Activated naive CD8-positive, alpha-beta T cell treated with anti-CD3 and anti-CD28 coated beads, Interleukin-2, amount 10 ng/mL, durations not matched to agents 7 days and 5 days (primary cell): ENCODE results near the gene ADGRF4. TPM values are rescaled to one million over a fixed set of nuclear protein-coding genes. Genes with fewer than 3 reads are reported as not detected.
"Not testable (repeated sequence)": the region's sequence is repeated elsewhere in the genome, so short reads cannot be mapped to it uniquely, and the experiment has no call there.

ENCODE experiments used
- ATAC-seq: fragments of 150-1000 bp; cut with Tn5 transposase; one replicate; pipeline ENCODE4 v1.10.0; 2021; ENCODE audit warnings: low read depth, moderate library complexity
- POLR2A ChIA-PET: fragments of 350-600 bp; sonication (Branson Sonifier 250); formaldehyde crosslinking; loops from one replicate; lab custom pipeline; 2021; ENCODE audit warnings: antibody characterized with exemption; lab: Charles Lee
- DNase-seq: peaks from one replicate; pipeline ENCODE4 v3.0.0; 2021
- H3K27ac Mint-ChIP-seq: one replicate; pipeline ENCODE4 v1.8.0; 2022; ENCODE audit warnings: mild to moderate bottlenecking, mixed read lengths
- H3K27me3 Mint-ChIP-seq: one replicate; pipeline ENCODE4 v1.8.0; 2022; ENCODE audit warnings: mild to moderate bottlenecking, moderate library complexity, mixed read lengths
- H3K36me3 Mint-ChIP-seq: one replicate; pipeline ENCODE4 v1.8.0; 2021; ENCODE audit warnings: mild to moderate bottlenecking, mixed read lengths
- H3K4me1 Mint-ChIP-seq: one replicate; pipeline ENCODE4 v1.8.0; 2021; ENCODE audit warnings: mixed read lengths
- H3K4me3 Mint-ChIP-seq: one replicate; pipeline ENCODE4 v1.8.0; 2022; ENCODE audit warnings: mild to moderate bottlenecking, moderate library complexity, mixed read lengths
- H3K9me3 Mint-ChIP-seq: one replicate; pipeline ENCODE4 v1.8.0; 2021; ENCODE audit warnings: mixed read lengths
- total RNA-seq, 2 experiments: library from RNA; stranded (reverse); gene quantifications; one replicate each; pipeline ENCODE4 v1.2.3, GENCODE V29; 2021

The ADGRF4 gene
- total RNA-seq, 2 experiments from 2014 or later, result not detected

- POLR2A ChIA-PET, result no interaction called here
- H3K36me3 Mint-ChIP-seq, result no peaks in the 10 kb centered on the region
- H3K4me1 Mint-ChIP-seq, result peaks cover 9% of the 10 kb centered on the region
- no peak for DNase-seq
- H3K27me3 Mint-ChIP-seq, result no peaks in the 10 kb centered on the region
- H3K27ac Mint-ChIP-seq, result peak overlapping the region; percentile 18
- peaks cover 1% of the 10 kb centered on the region for H3K9me3 Mint-ChIP-seq
- ATAC-seq, result no peak
- H3K4me3 Mint-ChIP-seq, result no peak overlapping the region
These were observed 31.1 kb downstream of the ADGRF4 start for GRCh38 chr6:47729457-47729856.

- Mint-ChIP-seq H3K9me3 (no peaks in the 10 kb centered on the region), H3K27ac (no peak overlapping the region), H3K4me3 (no peak overlapping the region), H3K4me1 (peaks cover 3% of the 10 kb centered on the region), H3K36me3 (no peaks in the 10 kb centered on the region), H3K27me3 (peaks cover 5% of the 10 kb centered on the region)
- POLR2A ChIA-PET, result interaction anchor here (1.1 kb wide), 1 partner anchor 103 kb away, joined by 3 read pairs; no protein-coding TSS in a partner anchor
- ATAC-seq (no peak), DNase-seq (no peak)
These were observed 35.6 kb downstream of the ADGRF4 start for GRCh38 chr6:47733879-47734558.

- ATAC-seq, result no peak
- H3K27ac Mint-ChIP-seq, result no peak overlapping the region
- no peaks in the 10 kb centered on the region for H3K4me1 Mint-ChIP-seq
- H3K36me3 Mint-ChIP-seq, result no peaks in the 10 kb centered on the region
- no peak overlapping the region for H3K4me3 Mint-ChIP-seq
- H3K9me3 Mint-ChIP-seq, result no peaks in the 10 kb centered on the region
- DNase-seq, result no peak
- H3K27me3 Mint-ChIP-seq, result peaks cover 5% of the 10 kb centered on the region
- POLR2A ChIA-PET, result interaction anchor here (1.1 kb wide), 1 partner anchor 104 kb away, joined by 3 read pairs; no protein-coding TSS in a partner anchor
These were observed 36.6 kb downstream of the ADGRF4 start for GRCh38 chr6:47734831-47735481.

DNA sequence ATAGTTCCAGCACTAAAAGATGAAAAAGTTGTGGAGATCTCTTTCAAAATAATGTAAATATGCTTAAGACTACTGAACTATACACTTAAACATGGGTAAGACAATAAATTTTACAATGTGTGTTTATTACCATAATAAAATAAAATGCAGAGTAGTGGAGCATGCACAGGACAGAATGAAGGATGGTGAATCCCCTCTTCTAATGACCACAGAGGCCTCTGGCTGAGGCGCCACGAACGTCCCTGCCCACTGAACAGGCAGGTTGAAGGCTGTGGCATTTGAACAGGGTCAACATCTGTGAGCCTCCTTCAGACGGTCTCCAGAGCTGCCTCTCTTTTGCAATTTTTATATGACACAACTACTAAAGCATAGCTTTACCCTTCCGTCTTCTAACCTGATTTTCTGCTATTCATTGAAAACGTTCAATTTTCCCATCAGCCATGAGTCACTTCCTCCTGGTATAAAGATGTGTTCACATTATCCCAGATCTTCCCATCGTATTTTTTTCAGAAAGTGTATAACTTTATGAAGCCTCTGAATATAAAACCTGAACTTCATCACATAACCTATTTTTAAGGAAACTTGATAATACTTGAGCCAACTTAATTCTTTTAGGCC, 37.8 kb downstream of the ADGRF4 start:
- H3K27me3 Mint-ChIP-seq, result peaks cover 5% of the 10 kb centered on the region
- H3K36me3 Mint-ChIP-seq, result no peaks in the 10 kb centered on the region
- DNase-seq (no peak), ATAC-seq (no peak)
- POLR2A ChIA-PET, result no interaction called here
- H3K4me1 Mint-ChIP-seq, result no peaks in the 10 kb centered on the region
- no peak overlapping the region for H3K4me3 Mint-ChIP-seq
- H3K9me3 Mint-ChIP-seq, result no peaks in the 10 kb centered on the region
- no peak overlapping the region for H3K27ac Mint-ChIP-seq

GRCh38 chr6:47737406-47737805, 39.0 kb downstream of the ADGRF4 start:
- POLR2A ChIA-PET, result no interaction called here
- Mint-ChIP-seq H3K27me3 (peaks cover 5% of the 10 kb centered on the region), H3K4me1 (peaks cover 4% of the 10 kb centered on the region), H3K36me3 (no peaks in the 10 kb centered on the region), H3K27ac (no peak overlapping the region), H3K4me3 (no peak overlapping the region), H3K9me3 (no peaks in the 10 kb centered on the region)
- ATAC-seq, result no peak
- DNase-seq, result no peak

DNA sequence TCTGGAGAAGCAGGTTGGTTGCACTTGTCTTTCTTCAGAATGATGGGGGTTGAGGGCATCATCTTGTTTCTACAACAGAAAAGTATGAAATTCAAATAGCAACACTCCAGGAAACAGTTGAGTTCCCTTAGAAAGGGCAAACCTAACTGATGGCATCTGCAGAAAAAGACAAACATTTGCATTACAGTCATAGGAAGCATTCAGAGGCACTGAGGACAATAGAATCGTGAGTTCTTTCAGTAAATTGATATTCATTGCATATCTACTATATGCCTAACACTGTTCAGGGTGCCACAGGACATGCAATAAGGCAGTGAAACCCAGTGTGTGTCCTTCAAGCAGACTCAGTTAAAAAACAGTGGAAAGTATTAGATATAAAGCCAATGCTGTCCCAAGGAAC, 42.3 kb downstream of the ADGRF4 start:
- Mint-ChIP-seq H3K4me1 (peaks cover 4% of the 10 kb centered on the region), H3K9me3 (peaks cover 2% of the 10 kb centered on the region), H3K27me3 (peaks cover 3% of the 10 kb centered on the region), H3K4me3 (no peak overlapping the region), H3K36me3 (no peaks in the 10 kb centered on the region), H3K27ac (no peak overlapping the region)
- DNase-seq (no peak), ATAC-seq (no peak)
- POLR2A ChIA-PET, result no interaction called here

- Mint-ChIP-seq H3K36me3 (no peaks in the 10 kb centered on the region), H3K27me3 (peaks cover 3% of the 10 kb centered on the region), H3K4me1 (peaks cover 4% of the 10 kb centered on the region), H3K27ac (no peak overlapping the region), H3K4me3 (no peak overlapping the region), H3K9me3 (peaks cover 2% of the 10 kb centered on the region)
- ATAC-seq, result no peak
- POLR2A ChIA-PET, result no interaction called here
- DNase-seq, result no peak
These were observed 43.4 kb downstream of the ADGRF4 start for GRCh38 chr6:47741807-47742206.

DNA sequence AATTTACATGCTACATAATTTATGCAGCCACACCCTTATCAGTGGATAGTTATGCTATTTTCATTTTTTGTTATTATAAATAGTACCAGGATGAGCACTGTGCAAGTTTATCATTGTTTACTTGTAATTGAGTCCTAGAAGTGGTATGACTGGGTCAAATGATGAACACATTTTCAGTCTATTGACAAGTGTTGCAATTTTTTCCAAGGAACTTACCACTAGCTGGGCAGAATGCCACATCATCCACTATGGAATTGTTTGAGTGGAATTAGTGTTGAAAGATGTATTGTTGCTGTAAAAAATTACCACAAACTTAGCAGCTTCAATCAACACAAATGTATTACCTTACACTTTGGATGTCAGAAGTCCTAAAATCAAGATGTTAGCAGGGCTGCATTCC, 45.4 kb downstream of the ADGRF4 start:
- peaks cover 4% of the 10 kb centered on the region for H3K4me1 Mint-ChIP-seq
- peaks cover 2% of the 10 kb centered on the region for H3K9me3 Mint-ChIP-seq

GRCh38 chr6:47745269-47745668, 46.9 kb downstream of the ADGRF4 start:
- H3K36me3 Mint-ChIP-seq, H3K4me1 Mint-ChIP-seq, H3K27me3 Mint-ChIP-seq, POLR2A ChIA-PET, H3K4me3 Mint-ChIP-seq, H3K27ac Mint-ChIP-seq, DNase-seq, ATAC-seq, H3K9me3 Mint-ChIP-seq: not testable (repeated sequence)

More for the DNA sequence above, 45.4 kb downstream of the ADGRF4 start:
- Mint-ChIP-seq H3K36me3 (no peaks in the 10 kb centered on the region), H3K27ac (no peak overlapping the region), H3K27me3 (no peaks in the 10 kb centered on the region), H3K4me3 (no peak overlapping the region)
- DNase-seq, result no peak
- POLR2A ChIA-PET, result no interaction called here
- no peak for ATAC-seq

DNA sequence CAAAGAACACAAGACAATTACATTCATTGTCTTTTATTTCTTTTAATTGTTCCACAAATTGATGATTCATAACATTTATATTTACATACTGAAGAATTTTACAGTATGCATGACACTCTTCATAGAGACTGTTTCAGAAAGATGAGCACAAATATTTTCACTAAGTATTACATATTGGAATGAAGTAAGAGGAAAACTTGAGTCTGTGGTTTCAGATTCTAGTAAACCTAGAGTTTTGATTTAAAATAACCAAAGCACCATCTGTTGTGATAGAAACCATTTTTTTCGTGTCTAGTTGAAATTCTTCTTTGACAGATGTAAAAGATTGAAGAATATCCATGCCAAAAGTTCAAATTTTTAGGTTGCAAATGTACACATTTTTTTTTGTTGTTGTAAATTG, 51.4 kb downstream of the ADGRF4 start:
- no peak for DNase-seq
- Mint-ChIP-seq H3K9me3 (peaks cover 2% of the 10 kb centered on the region), H3K27ac (no peak overlapping the region), H3K27me3 (peaks cover 9% of the 10 kb centered on the region), H3K4me3 (no peak overlapping the region), H3K4me1 (peaks cover 2% of the 10 kb centered on the region), H3K36me3 (no peaks in the 10 kb centered on the region)
- no peak for ATAC-seq
- POLR2A ChIA-PET, result no interaction called here

GRCh38 chr6:47752801-47753200, 54.4 kb downstream of the ADGRF4 start:
- POLR2A ChIA-PET, result no interaction called here
- Mint-ChIP-seq H3K27me3 (peaks cover 12% of the 10 kb centered on the region), H3K9me3 (no peaks in the 10 kb centered on the region), H3K4me1 (peaks cover 3% of the 10 kb centered on the region), H3K27ac (no peak overlapping the region), H3K4me3 (no peak overlapping the region), H3K36me3 (peaks cover 2% of the 10 kb centered on the region)
- DNase-seq (no peak), ATAC-seq (no peak)

DNA sequence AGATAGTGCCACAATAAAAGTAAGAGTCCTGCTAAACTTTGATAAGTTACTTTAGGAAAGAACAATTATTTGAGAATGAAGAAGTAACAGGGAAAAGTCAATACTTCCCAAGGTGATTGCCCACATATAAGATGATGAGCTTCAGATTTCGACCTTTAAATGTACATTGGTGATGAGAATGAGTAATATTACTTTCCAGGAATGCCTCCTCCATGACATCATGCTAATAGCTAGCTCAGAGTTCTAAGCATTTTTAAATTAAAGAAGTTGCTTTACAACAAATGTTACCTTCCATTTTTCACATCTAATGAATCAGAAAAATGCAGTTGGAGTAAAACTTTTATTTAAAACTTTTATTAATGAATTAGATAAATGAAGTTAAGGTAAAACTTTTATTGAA, 61.0 kb downstream of the ADGRF4 start:
- Mint-ChIP-seq H3K4me1 (peaks cover 2% of the 10 kb centered on the region), H3K36me3 (peaks cover 2% of the 10 kb centered on the region), H3K27me3 (peaks cover 8% of the 10 kb centered on the region), H3K4me3 (no peak overlapping the region), H3K9me3 (no peaks in the 10 kb centered on the region), H3K27ac (no peak overlapping the region)
- ATAC-seq, result no peak
- POLR2A ChIA-PET, result no interaction called here
- DNase-seq, result no peak

DNA sequence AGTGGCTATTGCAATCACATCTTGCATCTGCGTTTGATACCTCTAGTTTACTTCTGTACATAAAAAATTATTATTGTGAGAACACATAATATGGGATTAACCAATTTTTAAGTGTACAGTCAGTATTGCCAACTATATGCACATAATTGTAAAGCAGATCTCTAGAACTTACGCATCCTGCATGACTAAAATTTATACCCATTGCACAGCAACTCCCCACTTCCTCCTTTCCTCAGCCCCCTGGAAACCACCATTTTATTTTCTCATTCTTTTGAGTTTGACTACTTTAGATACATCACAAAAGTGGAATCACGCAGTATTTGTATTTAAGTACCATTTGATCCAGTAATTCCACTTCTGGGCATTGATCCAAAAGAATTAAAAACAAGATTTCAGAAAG, 64.1 kb downstream of the ADGRF4 start:
- H3K4me1 Mint-ChIP-seq, result no peaks in the 10 kb centered on the region
- H3K4me3 Mint-ChIP-seq, result no peak overlapping the region
- DNase-seq (no peak), ATAC-seq (no peak)
- no peaks in the 10 kb centered on the region for H3K36me3 Mint-ChIP-seq
- H3K27me3 Mint-ChIP-seq, result peaks cover 5% of the 10 kb centered on the region
- no peak overlapping the region for H3K27ac Mint-ChIP-seq
- POLR2A ChIA-PET, result no interaction called here
- H3K9me3 Mint-ChIP-seq, result no peaks in the 10 kb centered on the region

DNA sequence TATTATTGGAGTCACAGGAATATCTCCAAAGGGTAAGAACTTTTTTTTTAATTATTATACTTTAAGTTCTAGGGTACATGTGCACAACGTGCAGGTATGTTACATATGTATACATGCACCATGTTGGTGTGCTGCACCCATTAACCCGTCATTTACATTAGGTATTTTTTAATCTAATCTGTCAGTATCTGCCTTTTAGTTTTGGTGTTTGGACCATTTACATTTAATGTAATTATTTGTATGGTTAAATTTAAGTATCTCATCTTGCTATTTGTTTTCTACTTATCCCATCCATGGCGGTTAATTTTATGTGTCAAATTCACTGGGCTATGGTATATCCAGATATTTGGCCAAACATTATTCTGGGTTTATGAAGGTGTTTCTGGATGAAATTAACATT, 68.1 kb downstream of the ADGRF4 start:
- ATAC-seq (no peak), DNase-seq (no peak)
- Mint-ChIP-seq H3K36me3 (no peaks in the 10 kb centered on the region), H3K27me3 (peaks cover 13% of the 10 kb centered on the region), H3K4me3 (no peak overlapping the region), H3K27ac (no peak overlapping the region), H3K4me1 (no peaks in the 10 kb centered on the region), H3K9me3 (no peaks in the 10 kb centered on the region)
- POLR2A ChIA-PET, result no interaction called here
